Measurements from ENCODE around the gene REEP5. TPM values are rescaled to one million over a fixed set of nuclear protein-coding genes. Genes with fewer than 3 reads are reported as not detected.

The REEP5 gene
- 39.3 and 54.1 TPM in 2 replicates for total RNA-seq

DNA sequence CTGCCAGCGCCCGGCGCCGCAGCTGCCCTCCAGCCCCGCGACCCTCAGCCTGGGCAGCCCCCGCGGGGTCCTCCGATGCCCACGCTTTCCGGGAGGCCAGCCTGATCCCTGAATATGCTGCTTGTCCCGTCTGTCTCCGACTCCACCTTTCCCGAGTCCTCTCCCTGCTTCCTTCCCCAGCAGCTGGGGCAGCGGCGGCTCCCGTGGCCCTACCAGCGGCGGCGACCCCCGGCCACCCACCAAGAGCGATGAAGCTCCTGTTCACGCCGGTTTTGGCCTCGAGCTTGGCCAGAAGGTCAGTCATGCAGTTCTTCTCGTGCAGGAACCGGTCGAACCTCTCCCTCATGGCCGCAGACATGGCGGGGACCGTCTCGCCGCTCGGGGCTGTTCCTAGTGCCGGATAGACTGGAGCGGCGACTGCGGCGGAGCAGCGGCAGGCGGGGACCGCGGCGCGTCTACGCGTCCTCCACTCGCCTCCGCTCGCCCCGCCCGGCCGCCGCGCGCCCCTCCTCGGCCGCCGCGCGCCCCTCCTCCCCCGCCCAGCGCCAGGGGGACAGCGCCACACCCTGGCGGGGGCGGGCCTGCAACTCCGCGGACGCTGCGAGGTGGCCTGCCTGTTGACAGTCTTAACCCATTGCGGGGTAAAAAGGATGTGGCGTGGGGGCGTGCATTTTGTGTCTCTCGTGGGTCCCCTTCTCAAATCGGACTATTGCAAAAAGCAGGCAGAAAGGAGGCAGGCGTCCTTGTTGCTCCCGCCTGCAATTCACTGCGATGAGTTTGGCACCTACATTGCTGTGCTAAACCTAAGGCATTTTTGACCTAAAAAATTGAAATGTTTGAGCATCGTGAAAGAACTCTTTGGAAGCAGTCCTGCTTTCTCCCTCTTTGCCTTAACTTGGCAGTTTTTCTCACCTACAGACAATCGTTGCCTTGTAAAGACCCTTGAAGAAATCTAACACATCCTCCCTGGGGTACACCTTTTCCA is at the start of gene REEP5:
Gene REEP5 (minus strand): TSS at position 395 of the 985 bp plus-strand sequence. CDS start 37 bp downstream, at position 358.

DNA sequence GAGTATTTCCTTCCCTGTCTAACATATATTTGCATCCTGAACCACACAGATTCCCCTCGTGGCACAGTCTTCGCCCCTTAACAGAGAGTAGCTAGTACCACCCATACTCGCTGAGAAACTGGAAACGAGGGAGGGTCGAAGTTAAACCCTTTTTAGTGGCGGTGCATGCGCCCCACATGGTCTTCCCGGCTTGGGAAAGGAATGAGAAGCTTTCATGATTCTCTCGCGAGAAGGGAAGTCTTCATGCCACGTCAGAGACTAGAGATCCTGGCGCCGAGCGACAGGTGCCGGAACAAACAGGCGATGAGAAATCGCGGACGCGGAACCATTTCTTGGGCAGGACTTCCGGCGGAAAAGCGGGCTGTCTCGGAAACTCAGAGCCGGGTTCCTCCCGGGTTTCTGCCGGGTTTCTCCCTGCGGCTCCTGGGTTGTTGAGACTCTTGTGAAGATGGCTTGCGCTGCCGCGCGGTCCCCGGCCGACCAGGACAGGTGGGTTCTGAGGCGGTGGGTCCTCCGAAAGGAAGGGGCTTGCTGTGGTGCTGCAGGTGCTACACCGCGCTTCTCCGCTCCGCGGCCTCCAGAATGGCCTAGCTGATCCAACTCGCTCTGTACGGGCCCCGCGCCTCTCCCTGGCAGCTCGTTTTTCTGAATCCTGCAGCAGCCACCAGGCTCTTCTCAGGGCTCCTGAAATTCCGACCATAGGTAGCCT is 60.9 kb downstream of the REEP5 start, which contains the start of gene SRP19:
Gene SRP19 (plus strand): TSS at position 359 of the 709 bp plus-strand sequence. CDS start 90 bp downstream, at position 449.

Other genes with a start within 250 kb of the REEP5 start
- 32.4 and 35.0 TPM in 2 replicates for gene APC, start 184.3 kb downstream of the REEP5 start, total RNA-seq
- gene SRP19, start 60.9 kb downstream of the REEP5 start, total RNA-seq: 64.0 and 64.7 TPM in 2 replicates
- 15.2 and 19.0 TPM in 2 replicates for gene DCP2, start 54.6 kb upstream of the REEP5 start, total RNA-seq

All from smooth muscle cell of bladder (primary cell).